Measurements from ENCODE around the gene TAOK3.

TAOK3 gene

GRCh38 chr12:118206107-118206412 is 166.6 kb downstream of the TAOK3 start:
- DNase-seq (ENCODE audit: low read depth in 2 of 2) = no peak

GRCh38 chr12:118193958-118194357 is 178.7 kb downstream of the TAOK3 start:
- no peak for DNase-seq (ENCODE audit: low read depth in 2 of 2)

- DNase-seq (ENCODE audit: low read depth in 2 of 2) = no peak
These were observed 179.2 kb downstream of the TAOK3 start for GRCh38 chr12:118193477-118193876.

DNA sequence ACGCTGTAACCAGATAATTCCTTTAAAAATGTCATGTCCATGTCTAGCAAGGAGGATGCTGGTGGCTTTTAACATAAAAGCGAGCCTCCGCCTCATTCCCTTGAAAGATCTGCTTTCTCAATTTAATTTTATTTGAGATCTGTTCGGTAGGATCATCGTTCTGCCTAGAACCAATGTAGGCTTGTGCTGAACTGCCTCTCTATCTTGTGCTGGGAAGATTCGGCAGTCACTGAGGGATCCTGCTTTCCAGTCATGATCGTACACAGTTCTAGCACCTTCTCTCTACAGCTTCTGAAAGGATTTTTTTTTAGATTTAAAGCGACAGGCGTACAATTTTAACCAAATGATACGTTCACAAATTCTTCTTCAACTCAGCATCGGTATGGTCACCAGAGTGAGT is 182.4 kb downstream of the TAOK3 start:
- DNase-seq (ENCODE audit: low read depth in 2 of 2) = no peak

- DNase-seq (ENCODE audit: low read depth in 2 of 2) = no peak
These were observed 182.9 kb downstream of the TAOK3 start for GRCh38 chr12:118189741-118190191.

- DNase-seq (ENCODE audit: low read depth in 2 of 2) = no peak
These were observed 183.9 kb downstream of the TAOK3 start for GRCh38 chr12:118188690-118189371.

GRCh38 chr12:118187751-118188435 is 184.8 kb downstream of the TAOK3 start:
- DNase-seq (ENCODE audit: low read depth in 2 of 2) = no peak

DNA sequence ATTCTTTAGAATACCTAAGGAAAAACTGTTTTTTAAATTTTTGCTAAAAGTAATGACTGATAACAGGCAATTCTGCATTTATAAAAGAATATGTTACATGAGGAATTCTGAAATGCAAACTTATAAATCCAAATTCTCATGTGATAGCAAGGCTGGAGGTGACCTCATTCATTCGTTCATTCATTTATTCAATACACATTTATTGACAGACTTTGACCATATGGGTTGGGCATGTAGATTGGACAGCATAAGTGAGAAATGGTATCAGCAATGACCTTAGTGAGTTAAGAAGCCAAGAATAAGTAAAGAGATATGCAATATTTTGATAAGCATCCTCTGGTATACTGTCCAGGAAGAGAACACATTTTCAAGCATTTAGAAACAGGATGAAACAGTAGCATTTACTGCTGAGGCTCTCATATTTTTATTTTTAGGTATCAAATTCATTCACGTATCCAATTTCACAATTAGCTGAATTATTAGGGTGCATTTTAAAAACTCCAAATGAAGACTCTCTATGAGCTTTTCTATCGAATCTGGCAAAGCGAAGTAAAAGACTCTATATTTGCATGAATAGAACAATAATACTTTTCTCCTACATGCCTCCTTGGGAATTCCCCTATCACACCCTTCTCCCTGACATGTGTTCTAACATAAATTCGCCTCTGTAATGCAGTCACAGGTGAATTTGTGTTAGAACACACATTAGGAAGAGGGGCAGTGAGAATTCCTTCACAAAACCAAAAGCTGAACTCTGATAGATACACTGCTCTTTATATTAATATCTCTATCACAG is 186.9 kb downstream of the TAOK3 start:
- DNase-seq (ENCODE audit: low read depth in 2 of 2) = no peak

DNA sequence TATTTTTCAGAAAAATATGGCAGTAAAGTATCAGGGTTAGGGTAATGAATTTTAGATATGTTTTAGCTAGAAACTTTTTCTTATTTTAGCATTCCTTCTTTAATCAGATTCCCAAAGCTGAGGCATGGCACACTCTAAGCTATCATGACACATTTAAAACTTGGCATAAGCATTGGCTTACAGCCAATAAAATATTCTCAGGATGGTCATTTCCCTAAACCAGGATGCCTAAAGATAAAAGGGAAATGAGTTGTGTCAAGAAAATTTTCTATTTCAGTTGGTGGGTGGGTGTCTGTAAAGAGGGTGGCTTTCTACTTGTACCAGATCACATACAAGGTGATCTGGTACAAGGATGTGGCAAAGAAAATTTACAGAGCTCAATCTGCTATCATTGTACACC is 189.0 kb downstream of the TAOK3 start:
- DNase-seq (ENCODE audit: low read depth in 2 of 2) = no peak

DNA sequence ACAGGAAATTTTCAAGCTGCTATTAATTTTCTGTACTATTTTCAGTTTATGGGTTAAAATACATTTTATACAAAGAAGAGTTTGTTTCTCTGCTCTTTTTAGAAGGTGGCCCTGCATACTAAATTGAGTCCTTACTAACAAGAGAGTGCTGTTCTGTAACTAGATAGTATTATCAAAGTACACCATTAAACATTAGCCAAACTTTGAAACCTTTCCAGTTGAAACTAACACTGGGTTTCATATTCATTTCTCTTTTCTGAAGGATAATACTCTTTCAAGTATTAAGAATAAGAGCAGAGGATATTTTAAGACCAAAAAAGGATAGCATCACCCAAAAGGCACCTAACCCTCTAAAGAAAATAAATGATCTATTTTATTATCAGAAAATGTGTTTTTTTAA is 189.6 kb downstream of the TAOK3 start:
- DNase-seq (ENCODE audit: low read depth in 2 of 2) = no peak

- DNase-seq (ENCODE audit: low read depth in 2 of 2) = no peak
These were observed 196.8 kb downstream of the TAOK3 start for GRCh38 chr12:118175823-118176447.

DNA sequence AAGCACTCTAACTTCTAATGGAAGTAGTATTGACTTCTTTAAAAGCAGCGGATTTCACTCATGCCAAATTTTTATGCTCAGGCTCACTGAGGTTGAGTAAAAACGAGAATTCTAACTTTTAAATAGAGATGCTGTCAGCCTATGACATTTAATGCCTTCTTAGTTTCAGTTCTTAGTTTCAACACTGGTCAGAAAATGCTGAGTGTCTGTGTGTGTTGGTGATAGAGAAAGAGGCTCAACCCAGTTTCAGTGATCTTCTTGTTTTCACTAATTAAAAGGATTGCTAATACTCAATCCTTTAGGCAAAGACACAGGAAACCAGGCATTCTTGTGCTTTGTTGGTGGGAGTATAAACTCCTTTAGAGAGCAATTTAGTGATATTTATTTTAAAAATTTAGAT is 205.8 kb downstream of the TAOK3 start:
- DNase-seq (ENCODE audit: low read depth in 2 of 2) = no peak

- DNase-seq (ENCODE audit: low read depth in 2 of 2) = no peak
These were observed 207.8 kb downstream of the TAOK3 start for GRCh38 chr12:118164798-118165486.

DNA sequence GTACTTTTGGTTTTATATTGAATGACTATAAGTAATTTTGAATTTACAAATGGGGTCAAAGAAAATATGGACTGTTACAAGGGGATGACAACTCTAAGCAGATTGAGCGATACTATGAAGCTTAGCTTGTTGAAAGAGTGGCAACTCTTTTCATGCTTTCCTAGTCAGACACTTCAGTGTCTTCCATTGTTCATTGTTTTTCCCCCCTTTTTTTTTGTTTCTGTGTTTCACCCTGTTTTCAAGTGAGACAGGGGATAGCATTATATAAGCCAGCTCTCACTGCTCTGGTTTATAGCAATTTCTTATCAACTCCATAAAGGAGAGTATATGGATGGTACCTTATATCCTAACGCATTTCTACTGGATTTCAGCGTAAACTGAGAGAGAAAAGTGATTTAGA is 212.2 kb downstream of the TAOK3 start:
- no peak for DNase-seq (ENCODE audit: low read depth in 2 of 2)

GRCh38 chr12:118151755-118152154 is 221.0 kb downstream of the TAOK3 start:
- no peak for DNase-seq (ENCODE audit: low read depth in 2 of 2)

DNA sequence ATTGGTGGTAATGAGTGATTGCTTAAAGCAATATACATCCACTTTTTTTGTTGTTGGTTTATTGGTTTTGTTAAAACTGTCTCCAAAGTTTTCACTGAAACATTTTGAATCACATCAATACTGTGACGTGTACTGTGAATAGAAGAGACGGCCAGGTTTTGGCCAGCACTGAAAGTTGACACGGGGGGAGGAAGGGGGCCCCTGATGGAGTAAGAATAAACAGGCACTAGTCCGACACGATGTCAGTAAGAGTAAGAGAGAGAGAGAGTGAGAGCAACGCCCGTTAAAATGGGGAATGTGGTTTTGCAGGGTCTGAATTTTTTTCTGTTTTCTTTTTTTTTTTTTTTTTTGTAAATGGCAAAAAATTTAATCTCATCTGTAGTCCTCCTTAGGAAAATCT is 222.1 kb downstream of the TAOK3 start:
- DNase-seq (ENCODE audit: low read depth in 2 of 2) = no peak

- no peak for DNase-seq (ENCODE audit: low read depth in 2 of 2)
These were observed 224.4 kb downstream of the TAOK3 start for GRCh38 chr12:118148287-118148686.

DNA sequence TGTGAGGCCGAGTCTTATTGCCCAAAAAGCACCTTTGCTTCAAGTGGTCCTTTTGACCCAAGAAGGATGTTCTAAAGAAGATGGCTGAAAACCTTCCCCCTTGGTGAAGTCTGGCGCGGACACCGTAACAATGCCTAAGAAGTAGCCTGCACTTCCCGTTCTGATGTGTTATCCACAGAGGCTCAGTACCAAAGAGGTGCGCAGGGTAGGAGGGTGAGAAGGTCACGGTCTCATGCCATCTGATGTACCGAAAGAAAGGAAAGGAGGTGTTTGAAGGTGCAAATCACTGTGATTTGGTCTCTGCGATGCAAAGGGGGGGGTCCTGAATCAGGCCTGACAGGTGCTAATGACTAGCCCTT is 226.9 kb downstream of the TAOK3 start:
- no peak for DNase-seq (ENCODE audit: low read depth in 2 of 2)

DNA sequence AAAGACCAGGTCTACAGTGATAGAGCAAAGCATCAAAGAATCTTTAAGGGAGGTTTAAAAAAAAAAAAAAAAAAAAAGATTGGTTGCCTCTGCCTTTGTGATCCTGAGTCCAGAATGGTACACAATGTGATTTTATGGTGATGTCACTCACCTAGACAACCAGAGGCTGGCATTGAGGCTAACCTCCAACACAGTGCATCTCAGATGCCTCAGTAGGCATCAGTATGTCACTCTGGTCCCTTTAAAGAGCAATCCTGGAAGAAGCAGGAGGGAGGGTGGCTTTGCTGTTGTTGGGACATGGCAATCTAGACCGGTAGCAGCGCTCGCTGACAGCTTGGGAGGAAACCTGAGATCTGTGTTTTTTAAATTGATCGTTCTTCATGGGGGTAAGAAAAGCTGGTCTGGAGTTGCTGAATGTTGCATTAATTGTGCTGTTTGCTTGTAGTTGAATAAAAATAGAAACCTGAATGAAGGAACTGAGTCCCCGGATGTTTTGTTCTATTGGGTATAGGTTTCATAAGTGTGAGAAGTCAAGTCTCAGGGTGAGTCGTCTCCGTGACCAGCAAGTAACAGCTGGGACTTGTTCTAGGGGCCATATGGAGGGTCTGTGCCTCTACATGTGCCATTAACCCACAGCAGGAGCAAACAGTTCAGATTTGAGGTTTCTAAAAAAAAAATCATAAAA is 227.5 kb downstream of the TAOK3 start:
- no peak for DNase-seq (ENCODE audit: low read depth in 2 of 2)

- DNase-seq (ENCODE audit: low read depth in 2 of 2) = no peak
These were observed 228.2 kb downstream of the TAOK3 start for GRCh38 chr12:118144499-118144898.

- DNase-seq (ENCODE audit: low read depth in 2 of 2) = no peak
These were observed 231.9 kb downstream of the TAOK3 start for GRCh38 chr12:118140825-118141224.

Data from stimulated activated CD8-positive, alpha-beta memory T cell treated with anti-CD3 and anti-CD28 coated beads, Interleukin-7, amount 100 ng/mL, for 1 hour (primary cell).